H1 (cell line): ENCODE measurements around the gene POLR3GL. TPM values are rescaled to one million over a fixed set of nuclear protein-coding genes. Genes with fewer than 3 reads are reported as not detected.

ENCODE experiments used
- EZH2 ChIP-seq: fragments of 200-600 bp; sonication (generic); IDR thresholded peaks from 2 replicates; pipeline ENCODE4 v1.7.1; 2012; ENCODE audit warnings: low read depth, mild to moderate bottlenecking, moderate library complexity, low read length, inconsistent platforms; ENCODE audit not compliant: severe bottlenecking
- TBP ChIP-seq: IDR thresholded peaks from 2 replicates; pipeline ENCODE4 v1.6.1; 2011; ENCODE audit warnings: low read depth, low read length, improper control_type of control experiment
- polyA plus RNA-seq, 7 experiments: library from polyadenylated mRNA; depleted of rRNA in 3 of 7; stranded (reverse) in 5 of 7; unstranded in 2 of 7; fragments of >200 nt in 5 of 7; fragments of 200-250 nt in 2 of 7; gene quantifications; 1 replicate in 5 of 7; 2 replicates in 1 of 7; 4 replicates in 1 of 7; pipeline versions ENCODE4 v1.2.1 to v1.2.3, GENCODE V29; 2011 to 2013; ENCODE audit warnings: missing spikeins in 2 of 7, mixed read lengths in 2 of 7
- total RNA-seq: library from RNA; stranded (reverse); fragmentation: NEBNext Ultra II Directional; extraction: Animal tissue kit (Norgen Biotek cat#: 25700); gene quantifications from 2 replicates; pipeline ENCODE4 v1.2.1, GENCODE V29; 2021
- TF ChIP-seq, protein P1 (sequence below): fragments of 300-600 bp; sonication (generic); IDR thresholded peaks from 2 replicates; pipeline ENCODE4 v1.7.1; 2012; ENCODE audit warnings: low read length, moderate library complexity, mild to moderate bottlenecking, inconsistent platforms; ENCODE audit not compliant: insufficient replicate concordance

POLR3GL gene
- total and polyA plus RNA-seq, 2 of the 8 experiments (the other 6 are each of a cell fraction or from before 2014, with no cell fraction given), result 3.1 to 3.9 TPM

DNA sequence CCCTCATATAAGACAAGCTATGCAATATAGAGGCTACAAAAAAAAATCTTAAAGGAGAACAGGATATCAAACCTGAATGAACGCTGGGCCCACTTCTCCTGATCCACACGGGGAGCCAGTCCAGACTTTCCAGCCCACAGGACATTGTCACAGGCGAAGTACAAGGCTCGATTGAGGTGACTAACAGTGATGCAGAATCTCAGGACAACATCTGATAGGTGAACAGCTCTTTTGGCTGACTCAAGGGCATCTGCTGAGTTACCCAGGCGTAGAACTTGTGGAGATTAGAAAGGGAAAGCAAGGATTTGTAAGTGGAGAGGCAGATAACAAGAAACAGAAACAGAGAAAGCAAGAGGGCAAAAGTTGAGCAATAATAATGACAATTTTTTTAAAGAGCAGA, 47.7 kb upstream of the POLR3GL start (continued):
- TF ChIP-seq, protein P1, sequence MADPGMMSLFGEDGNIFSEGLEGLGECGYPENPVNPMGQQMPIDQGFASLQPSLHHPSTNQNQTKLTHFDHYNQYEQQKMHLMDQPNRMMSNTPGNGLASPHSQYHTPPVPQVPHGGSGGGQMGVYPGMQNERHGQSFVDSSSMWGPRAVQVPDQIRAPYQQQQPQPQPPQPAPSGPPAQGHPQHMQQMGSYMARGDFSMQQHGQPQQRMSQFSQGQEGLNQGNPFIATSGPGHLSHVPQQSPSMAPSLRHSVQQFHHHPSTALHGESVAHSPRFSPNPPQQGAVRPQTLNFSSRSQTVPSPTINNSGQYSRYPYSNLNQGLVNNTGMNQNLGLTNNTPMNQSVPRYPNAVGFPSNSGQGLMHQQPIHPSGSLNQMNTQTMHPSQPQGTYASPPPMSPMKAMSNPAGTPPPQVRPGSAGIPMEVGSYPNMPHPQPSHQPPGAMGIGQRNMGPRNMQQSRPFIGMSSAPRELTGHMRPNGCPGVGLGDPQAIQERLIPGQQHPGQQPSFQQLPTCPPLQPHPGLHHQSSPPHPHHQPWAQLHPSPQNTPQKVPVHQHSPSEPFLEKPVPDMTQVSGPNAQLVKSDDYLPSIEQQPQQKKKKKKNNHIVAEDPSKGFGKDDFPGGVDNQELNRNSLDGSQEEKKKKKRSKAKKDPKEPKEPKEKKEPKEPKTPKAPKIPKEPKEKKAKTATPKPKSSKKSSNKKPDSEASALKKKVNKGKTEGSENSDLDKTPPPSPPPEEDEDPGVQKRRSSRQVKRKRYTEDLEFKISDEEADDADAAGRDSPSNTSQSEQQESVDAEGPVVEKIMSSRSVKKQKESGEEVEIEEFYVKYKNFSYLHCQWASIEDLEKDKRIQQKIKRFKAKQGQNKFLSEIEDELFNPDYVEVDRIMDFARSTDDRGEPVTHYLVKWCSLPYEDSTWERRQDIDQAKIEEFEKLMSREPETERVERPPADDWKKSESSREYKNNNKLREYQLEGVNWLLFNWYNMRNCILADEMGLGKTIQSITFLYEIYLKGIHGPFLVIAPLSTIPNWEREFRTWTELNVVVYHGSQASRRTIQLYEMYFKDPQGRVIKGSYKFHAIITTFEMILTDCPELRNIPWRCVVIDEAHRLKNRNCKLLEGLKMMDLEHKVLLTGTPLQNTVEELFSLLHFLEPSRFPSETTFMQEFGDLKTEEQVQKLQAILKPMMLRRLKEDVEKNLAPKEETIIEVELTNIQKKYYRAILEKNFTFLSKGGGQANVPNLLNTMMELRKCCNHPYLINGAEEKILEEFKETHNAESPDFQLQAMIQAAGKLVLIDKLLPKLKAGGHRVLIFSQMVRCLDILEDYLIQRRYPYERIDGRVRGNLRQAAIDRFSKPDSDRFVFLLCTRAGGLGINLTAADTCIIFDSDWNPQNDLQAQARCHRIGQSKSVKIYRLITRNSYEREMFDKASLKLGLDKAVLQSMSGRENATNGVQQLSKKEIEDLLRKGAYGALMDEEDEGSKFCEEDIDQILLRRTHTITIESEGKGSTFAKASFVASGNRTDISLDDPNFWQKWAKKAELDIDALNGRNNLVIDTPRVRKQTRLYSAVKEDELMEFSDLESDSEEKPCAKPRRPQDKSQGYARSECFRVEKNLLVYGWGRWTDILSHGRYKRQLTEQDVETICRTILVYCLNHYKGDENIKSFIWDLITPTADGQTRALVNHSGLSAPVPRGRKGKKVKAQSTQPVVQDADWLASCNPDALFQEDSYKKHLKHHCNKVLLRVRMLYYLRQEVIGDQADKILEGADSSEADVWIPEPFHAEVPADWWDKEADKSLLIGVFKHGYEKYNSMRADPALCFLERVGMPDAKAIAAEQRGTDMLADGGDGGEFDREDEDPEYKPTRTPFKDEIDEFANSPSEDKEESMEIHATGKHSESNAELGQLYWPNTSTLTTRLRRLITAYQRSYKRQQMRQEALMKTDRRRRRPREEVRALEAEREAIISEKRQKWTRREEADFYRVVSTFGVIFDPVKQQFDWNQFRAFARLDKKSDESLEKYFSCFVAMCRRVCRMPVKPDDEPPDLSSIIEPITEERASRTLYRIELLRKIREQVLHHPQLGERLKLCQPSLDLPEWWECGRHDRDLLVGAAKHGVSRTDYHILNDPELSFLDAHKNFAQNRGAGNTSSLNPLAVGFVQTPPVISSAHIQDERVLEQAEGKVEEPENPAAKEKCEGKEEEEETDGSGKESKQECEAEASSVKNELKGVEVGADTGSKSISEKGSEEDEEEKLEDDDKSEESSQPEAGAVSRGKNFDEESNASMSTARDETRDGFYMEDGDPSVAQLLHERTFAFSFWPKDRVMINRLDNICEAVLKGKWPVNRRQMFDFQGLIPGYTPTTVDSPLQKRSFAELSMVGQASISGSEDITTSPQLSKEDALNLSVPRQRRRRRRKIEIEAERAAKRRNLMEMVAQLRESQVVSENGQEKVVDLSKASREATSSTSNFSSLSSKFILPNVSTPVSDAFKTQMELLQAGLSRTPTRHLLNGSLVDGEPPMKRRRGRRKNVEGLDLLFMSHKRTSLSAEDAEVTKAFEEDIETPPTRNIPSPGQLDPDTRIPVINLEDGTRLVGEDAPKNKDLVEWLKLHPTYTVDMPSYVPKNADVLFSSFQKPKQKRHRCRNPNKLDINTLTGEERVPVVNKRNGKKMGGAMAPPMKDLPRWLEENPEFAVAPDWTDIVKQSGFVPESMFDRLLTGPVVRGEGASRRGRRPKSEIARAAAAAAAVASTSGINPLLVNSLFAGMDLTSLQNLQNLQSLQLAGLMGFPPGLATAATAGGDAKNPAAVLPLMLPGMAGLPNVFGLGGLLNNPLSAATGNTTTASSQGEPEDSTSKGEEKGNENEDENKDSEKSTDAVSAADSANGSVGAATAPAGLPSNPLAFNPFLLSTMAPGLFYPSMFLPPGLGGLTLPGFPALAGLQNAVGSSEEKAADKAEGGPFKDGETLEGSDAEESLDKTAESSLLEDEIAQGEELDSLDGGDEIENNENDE, result no peak
- TF ChIP-seq TBP, result no peak
- TF ChIP-seq EZH2, result no peak
